MM.1S (cell line): ENCODE results near the gene ADAMTS19.

ENCODE experiments used
- CTCF ChIP-seq: fragments of 300-600 bp; sonication (generic); IDR thresholded peaks from 2 replicates; pipeline ENCODE4 v1.5.1; 2016; ENCODE audit warnings: antibody characterized with exemption, low read length, mixed read lengths
- EZH2 ChIP-seq: fragments of 300-600 bp; sonication (generic); optimal IDR thresholded peaks from 2 replicates; pipeline ENCODE3; 2017; ENCODE audit warnings: low read depth, mild to moderate bottlenecking, antibody characterized with exemption, low read length, mixed read lengths

- TF ChIP-seq CTCF (no peak), EZH2 (no peak)
Observed at GRCh38 chr5:129653442-129653841, 193.3 kb downstream of the ADAMTS19 start.
